Stimulated activated CD4-positive, alpha-beta T cell treated with anti-CD3 and anti-CD28 coated beads, Interleukin-15, amount 100 ng/mL, for 24 hours (primary cell): ENCODE data around the gene ANK3.

Experiments
- DNase-seq: peaks from one replicate; pipeline ENCODE4 v3.0.0-alpha.2; 2020

The ANK3 gene

DNA sequence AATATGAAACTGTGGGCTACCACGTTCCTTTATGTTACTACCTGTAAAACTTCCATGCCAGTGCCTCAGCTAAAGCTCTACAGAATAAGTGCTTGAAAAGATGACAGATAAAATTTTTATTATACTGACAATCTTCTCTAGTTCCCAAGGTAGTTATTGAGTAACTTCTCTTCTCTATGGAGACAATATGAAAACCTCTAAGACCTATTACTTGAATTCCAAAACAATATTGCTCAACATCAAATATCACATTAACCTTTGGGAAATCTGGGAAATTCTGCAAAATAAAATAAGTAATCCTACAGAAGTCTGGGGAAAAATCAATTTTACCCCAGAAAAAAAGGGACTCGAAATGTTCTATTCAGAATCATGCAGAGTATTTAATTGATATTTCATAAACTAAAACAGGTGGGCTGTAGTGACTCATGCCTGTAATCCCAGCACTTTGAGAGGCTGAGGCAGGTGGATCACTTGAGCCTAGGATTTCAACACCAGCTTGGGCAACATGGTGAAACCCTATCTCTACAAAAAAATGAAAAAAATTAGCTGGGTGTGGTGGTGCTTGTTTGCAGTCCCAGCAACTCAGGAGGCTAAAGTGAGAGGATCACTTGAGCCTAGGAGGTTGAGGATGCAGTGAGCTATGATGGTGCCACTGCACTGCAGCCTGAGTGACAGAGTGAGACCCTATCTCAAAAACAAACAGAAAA, 23.8 kb upstream of the ANK3 start:
- no peak for DNase-seq

- DNase-seq: no peak
Measured at GRCh38 chr10:60410970-60411369, 21.3 kb upstream of the ANK3 start.

GRCh38 chr10:60409202-60409601, 19.5 kb upstream of the ANK3 start:
- no peak for DNase-seq

- no peak for DNase-seq
Measured at GRCh38 chr10:60406182-60406581, 16.5 kb upstream of the ANK3 start.

DNA sequence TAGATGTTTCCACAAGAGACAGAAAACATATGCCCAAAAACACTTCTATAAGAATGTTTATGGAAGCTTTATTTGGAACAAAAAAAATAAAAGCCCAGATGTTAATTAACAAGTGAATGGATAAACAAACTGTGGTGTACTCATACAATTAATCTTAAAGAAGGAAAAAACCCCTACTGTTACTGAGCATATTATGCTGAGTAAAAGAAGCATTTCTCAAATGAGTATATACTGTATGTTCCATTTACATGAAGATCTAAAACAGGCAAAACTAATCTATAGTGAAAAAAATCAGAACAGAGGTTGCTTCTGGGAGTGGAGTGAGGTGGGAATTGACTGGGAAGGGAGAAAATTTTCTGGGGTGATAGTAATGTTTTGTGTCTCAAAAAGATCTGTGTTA, 15.5 kb upstream of the ANK3 start:
- DNase-seq: no peak

DNA sequence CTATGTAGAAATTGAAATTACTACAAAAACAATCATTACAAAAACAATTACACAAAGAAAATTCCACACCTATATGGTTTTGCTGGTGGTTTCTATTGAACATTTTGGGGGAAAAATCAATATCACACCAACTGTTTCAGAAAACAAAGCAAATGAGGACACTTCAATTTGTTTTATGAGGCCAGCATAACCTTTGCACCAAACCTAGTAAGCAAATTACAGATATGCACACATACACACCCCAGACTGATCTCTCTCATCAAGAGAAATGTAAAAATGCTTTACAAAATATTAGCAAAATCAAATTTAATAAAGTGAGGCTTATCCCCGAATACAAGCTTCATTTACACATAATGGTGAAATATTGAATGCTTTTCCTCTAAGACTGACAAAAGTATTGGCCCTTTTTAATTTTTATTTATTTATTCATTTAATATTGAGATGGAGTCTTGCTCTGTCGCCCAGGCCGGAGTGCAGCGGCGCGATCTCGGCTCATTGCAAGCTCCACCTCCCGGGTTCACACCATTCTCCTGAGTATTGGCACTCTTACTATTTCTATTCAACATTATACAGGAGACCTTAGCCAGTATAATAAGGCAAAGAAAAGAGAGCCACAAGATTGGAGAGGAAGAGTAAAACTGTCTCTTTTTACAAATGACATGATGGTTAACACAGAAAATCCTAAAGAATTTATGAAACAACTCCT, 13.6 kb upstream of the ANK3 start:
- DNase-seq: no peak

DNA sequence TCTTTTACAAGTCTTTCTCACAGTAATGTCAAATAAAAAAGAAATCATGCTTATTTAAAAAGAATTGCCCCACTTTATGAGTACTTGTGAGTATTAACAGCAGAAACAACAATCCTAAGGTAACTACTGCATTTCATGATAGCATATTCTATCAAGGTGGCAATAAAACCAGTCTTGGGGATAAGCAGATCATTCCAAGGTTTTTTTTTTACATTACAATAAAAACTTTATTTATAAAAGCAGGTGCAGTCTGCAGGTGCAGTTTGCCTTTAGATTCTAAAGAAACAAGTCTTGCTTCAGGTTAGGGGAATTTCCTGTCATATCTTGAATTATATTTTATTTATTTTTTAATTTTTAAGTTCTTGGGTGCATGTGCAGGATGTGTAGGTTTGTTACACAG, 10.7 kb upstream of the ANK3 start:
- DNase-seq: no peak

DNA sequence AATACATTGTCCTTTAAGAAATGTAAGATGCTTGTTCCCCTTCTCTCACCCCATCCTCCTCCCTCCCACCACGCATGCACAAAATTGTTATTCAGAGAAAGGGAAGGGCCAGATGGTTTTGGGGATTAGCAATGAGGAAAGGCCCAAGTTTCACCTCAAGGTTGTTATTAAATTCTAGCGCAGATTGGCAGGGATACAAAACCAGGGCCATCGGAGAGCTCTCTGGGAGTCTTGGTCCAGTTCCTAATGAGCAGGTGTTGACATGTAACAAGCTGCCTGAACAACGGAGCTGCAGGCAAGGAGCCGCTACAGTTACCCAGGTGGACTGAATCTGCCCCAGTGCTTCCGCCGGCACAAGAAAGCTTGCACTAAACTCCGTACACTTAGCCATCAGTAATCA, 9.7 kb upstream of the ANK3 start:
- DNase-seq: no peak

DNA sequence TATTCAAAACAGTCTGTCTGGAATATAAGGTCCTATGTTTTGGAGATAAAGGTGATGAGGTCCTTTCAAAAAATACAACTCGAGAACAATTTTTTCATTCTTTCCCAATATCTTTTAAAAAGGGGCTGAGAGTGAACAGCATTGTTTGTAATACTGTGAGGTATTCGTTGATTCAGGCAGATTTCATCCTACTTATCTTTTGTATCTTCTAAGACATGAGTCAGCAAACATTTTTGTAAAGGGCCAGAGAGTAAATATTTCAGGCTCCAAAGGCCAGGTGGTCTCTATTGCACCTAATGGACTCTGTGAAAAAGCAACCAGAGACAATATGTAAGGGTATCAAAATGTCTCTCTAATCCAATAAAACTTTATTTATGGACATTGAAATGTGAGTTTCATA, 8.1 kb upstream of the ANK3 start:
- no peak for DNase-seq

- no peak for DNase-seq
Measured at GRCh38 chr10:60396766-60397165, 7.1 kb upstream of the ANK3 start.

DNA sequence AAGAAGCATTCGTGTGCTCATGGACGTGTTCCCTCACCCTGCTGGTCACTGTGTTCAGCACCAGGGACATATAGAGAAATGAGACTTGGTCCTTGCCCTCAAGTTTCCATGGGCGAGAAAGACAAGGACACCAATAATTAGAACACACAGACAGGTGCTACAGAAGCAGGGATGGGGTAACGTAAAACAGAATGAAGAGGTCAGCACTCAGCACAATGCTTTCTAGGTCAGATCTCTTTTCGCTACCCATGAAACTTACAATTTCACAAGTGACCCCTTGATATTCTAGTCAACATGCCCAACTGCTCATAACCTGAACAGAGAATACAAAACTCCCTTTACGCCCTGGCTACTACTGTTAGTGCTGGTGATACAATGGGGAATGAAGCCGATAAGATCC, 6.0 kb upstream of the ANK3 start:
- DNase-seq: no peak

DNA sequence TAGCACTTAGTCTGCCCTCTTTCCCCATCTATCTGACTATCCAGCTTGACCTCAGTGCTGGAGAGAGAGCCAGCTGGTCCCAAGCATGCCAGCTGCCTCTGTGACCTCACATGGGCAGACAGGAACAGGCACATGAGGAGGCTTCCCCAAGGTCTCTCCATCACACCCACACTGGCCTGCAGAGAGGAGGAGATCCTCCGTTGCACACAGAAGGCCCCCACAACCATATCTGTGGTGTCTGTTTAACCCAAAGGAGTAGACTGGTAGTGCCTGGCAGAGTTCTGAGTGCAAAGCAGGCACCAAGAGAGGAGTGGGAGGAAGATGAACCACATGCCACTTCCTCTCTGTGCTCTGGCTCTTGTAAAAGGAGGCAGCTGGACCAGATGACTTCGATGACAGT, 4.8 kb upstream of the ANK3 start:
- peak; percentile 11 for DNase-seq

DNA sequence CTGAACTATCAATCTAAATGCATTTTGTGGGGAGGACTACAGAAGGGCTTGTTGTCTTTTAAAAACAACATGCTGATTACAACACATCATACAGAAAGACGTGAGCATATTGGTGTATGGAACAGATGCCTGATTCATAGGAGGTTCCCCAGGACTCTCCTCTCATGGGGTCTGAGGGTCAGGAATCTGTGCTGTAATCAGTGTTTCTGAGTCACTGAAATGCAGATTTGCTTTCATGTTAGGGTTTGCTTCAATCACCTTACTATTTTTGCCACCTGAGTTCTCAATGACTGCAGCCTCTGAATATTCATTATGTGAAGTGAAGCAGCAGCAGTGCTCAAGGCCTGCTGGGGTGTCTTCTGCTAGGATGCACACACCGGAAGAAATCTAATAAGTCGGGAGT, 550 bp upstream of the ANK3 start:
- DNase-seq: no peak

- peak; percentile 6 for DNase-seq
Measured at GRCh38 chr10:60388709-60389301, 870 bp downstream of the ANK3 start.

DNA sequence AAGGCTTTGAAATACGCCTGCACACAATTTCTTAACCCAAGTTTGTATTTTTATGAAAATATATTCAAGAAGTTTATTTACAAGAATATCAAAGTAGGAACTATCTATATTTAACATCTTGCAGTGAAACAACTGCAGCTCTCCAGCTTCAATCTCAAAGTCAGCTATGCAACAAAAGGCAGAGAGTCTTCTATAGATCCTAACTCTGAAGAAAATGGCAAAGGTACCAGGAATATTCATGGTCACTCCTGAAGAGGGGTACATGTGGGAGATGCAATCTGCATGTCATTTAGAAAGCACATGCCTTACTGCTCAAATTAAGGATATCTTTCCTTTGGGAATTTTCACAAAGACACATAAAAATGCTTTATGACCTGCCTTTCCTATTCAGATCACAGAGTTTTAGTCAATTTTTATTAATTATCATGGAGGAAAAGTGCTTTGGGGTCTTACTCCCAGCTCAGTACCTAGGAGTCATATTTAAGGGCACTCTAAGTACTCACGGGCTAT, 1.5 kb downstream of the ANK3 start:
- no peak for DNase-seq

DNA sequence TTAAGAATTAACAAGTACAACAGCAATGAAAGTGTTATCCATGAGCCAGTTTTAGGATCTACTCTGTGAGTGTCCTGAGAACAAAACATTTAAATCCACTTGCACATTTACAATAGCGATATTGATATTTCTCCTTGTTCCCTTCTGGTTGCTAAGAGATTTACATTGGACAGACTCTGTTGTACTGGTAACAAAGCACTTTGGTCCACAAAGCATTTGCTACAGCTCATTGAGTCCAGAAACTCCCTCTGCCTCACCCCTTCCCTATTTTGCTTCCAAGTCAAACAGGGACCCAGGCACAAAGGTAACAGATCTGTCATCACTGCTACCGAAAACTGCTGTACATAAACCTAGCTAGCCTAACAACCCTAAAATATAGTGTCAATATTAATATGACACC, 2.1 kb downstream of the ANK3 start:
- DNase-seq: no peak

GRCh38 chr10:60385399-60385738, 4.3 kb downstream of the ANK3 start:
- DNase-seq: no peak

- DNase-seq: no peak
Measured at GRCh38 chr10:60384708-60385398, 4.8 kb downstream of the ANK3 start.

- no peak for DNase-seq
Measured at GRCh38 chr10:60384011-60384410, 5.7 kb downstream of the ANK3 start.

DNA sequence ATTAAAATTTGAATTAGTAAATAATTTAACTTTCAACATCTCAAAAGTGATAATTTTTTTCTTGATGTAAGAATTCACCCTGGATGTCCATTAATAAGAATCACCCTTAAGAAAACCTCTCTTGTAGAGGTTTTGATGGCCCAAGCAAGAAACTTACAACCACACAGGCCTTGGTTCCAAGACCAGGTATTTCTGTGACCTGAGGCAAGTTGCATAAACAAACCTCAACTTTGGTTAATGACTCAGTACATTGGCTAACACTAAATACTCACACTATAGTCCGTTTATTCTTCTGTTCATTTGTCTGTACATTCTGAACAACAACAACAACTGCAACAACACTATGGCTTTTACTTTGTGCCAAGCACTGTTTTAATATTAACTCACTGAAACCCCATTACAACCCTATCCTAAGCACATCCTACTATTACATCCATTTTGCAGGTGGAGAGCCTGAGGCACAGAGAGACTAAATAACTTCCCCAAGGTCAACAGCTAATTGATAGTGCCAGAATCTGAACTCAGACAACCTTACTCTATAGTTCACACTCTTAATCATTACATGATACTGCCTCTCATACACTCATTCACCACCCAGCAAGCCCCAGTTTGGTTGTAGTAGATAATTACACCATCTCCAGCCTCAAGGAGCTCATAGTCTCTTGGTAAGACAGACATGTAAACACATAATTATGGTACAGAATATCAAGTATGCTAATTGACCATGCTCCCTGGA, 6.6 kb downstream of the ANK3 start:
- DNase-seq: no peak

DNA sequence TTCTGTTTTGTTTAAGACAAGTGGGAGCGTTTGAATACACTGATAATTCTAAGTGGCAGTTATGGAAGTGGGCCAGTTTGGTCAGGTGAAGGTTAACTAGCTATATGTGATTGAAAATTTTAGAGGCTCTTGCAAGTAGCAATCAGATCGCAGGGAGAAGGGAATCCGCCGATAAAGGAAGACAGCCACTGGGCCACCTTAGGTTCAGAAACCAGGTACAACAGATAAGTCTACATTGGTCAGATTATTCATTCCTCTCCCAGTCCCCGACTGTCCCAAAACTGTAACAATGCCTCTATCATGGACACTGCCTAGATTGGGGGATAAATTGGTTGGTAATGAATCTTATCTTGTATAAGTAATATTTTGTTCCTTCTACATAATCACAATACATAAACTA, 8.9 kb downstream of the ANK3 start:
- DNase-seq: no peak

DNA sequence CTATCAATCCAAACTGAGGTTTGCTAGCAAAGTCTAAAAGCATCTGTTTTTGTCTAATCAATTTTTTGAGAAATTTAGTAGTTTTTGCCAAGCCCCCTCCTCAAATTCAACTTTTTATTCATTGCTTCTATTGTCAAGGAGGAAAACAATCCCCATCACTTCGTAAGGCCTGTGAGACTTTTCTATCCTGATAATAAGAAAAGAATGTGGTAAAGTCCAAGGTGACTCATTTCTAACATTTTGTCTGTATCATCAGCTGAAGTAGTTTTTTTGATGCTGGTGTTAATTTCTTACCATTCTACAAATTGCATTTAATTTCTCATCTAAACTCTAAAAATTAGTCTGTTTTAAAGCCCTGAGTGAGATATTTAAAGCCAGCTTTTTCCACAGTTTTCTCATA, 11.7 kb downstream of the ANK3 start:
- DNase-seq: no peak

DNA sequence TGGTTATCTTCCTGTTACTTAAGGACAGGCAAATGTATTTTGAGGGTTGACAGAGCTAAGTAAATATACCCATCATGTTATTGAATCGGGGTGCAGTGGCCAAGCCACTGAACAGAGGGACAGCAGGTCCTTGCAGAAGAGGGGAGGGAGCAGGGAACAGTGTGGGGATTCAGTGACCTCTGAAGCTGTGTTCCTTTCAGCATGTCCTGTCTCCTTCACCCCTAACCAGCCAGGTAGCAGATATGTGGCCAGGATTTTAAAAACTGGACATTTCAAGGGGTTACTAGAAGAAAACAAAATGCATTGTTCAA, 12.7 kb downstream of the ANK3 start:
- no peak for DNase-seq
